Activated gamma-delta T cell (primary cell): ENCODE results near the gene RBM44.
"Not testable (repeated sequence)": the region's sequence is repeated elsewhere in the genome, so short reads cannot be mapped to it uniquely, and the experiment has no call there.

Experiments
- DNase-seq: peaks from one replicate; lab custom pipeline; 2025; lab: John Stamatoyannopoulos, UW

The RBM44 gene

GRCh38 chr2:237858294-237859081, 59.9 kb downstream of the RBM44 start:
- no peak for DNase-seq

DNA sequence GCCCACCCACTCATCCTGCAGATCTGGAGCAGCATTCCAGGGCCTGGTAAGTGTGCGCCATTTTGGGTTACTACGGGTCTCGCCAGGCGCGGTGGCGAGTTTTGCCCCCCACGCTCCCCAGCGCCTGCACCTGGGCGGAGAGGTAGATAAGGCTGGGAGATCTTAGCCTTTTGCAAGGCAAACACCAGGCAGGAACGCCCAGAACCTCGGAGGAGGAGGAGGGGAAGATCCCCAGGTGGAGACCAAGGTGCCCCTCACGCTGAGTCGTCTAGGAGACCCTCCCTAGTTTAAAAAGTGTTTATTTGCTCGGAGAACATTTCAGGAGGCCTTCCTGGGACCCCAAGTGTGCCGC, 60.5 kb downstream of the RBM44 start:
- no peak for DNase-seq

DNA sequence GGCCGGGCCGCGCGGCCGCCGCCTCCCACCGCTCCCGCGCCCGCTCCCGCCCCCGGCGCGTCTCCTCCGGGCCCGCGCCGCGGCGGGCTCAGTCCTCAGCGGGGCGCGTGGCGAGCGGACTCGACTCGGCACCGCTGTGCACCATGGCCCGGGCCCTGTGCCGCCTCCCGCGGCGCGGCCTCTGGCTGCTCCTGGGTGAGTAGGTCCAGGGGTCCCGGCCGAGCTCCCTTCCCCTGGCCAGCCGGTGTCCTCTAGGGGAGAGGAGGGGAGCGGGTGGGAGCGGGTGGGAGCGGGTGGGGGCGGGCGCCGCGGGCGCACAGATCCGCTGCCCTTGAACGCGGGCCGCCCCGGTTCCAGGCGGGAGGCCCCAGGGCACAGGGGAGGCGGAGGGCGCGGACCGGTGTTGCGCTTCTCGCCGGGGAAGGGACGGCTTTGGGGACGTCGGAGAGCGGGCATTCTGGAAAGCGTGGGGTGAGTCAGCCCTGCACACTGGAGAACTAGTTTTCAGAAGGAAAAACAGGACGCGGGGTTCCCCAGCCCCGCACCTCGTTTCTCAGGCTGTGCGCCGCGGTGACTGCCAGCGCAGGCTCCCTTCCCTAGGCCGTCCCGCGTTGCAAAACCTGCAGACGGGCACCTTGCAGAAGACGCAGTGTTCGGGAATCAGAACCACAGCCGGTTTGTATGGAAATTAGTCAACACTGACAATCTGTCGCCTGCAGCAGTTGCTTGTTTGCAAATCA, 61.1 kb downstream of the RBM44 start, which contains the start of gene RAMP1:
Gene RAMP1 (plus strand): TSS at position 91 of the 740 bp plus-strand sequence. CDS start 53 bp downstream, at position 144.
- no peak for DNase-seq

GRCh38 chr2:237860273-237860935, 61.8 kb downstream of the RBM44 start:
- no peak for DNase-seq

- no peak for DNase-seq
These were observed 63.4 kb downstream of the RBM44 start for GRCh38 chr2:237861875-237862527.

GRCh38 chr2:237862528-237862895, 63.9 kb downstream of the RBM44 start:
- no peak for DNase-seq

GRCh38 chr2:237863102-237863511, 64.5 kb downstream of the RBM44 start:
- no peak for DNase-seq

- DNase-seq, result no peak
These were observed 65.3 kb downstream of the RBM44 start for GRCh38 chr2:237863689-237864443.

GRCh38 chr2:237864444-237864931, 65.9 kb downstream of the RBM44 start:
- no peak for DNase-seq

DNA sequence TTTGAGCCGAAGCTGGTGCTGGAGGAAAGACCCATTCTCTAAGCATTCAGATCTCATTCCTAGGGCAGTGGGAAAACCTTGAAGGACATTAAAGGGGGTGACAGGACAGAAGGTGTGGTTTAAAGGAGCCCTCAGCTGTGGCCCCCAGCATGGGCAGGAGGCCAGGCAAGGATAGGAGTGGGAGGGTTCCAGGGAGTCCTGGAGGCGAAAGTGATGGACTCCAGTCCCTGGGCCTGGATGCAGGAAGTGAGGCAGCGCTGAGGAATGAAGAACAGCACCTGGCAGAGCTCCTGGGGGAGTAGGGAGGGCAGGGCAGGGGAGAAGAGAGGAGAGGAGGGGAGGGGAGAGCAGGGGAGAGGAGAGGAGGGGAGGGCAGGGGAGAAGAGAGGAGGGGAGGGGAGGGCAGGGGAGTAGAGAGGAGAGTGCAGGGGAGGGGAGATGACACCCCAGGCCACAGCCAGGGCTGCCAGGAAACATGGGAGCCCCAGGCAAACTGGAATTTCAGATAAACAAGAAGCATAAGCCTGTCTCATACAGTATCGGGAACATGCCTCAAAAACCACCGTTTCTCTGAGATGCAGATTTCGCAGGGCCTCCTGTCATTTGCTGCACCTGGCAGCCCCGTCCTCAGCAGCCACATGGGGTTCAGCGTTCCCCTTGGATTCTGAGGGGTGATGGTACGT, 66.5 kb downstream of the RBM44 start:
- DNase-seq, result no peak

DNA sequence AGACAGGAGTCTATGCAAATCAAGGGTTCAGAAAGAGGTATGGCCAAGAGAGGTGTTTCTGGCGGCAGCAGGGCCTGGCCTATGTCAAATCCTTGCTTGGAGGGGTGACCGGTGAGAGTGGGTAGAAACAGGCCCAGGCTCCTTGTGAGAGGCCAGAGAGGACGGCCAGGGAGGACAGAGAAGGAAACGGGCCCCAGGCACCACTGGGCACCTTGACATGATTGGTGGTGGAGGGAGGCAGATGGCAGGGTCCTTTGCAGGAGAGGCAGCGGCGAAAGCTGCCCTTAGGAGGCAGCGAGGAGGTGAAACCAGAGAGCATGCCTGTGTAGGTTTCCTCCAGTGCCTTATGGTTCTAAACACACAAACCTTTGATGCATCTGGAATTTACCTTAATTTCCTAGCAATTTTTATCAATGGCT, 67.1 kb downstream of the RBM44 start:
- DNase-seq, result no peak

DNA sequence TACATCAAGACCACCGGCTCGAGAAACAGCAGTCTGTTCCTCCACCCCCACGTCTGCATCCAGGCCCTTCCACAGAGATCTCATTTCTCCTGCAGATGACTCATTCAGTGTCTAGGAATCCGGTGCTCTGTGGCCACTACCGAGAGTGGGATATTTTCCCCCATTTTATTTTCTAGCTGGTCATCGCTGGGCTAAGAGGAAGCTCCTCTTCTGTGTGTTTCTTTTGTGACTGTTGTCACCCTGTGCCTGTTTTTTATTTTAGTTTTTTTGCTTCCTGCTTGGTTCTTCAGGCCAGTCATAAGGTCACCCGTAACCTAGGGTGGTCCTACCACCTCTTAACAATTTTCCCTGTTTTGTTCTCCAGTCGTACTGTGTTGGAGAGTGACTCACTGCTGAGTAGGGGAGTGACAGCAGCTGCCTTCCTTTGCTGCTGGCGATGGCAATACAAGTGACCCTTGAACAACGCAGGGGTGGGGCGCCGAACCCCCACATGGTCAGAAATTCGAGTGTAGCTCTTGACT, 67.6 kb downstream of the RBM44 start:
- no peak for DNase-seq

DNA sequence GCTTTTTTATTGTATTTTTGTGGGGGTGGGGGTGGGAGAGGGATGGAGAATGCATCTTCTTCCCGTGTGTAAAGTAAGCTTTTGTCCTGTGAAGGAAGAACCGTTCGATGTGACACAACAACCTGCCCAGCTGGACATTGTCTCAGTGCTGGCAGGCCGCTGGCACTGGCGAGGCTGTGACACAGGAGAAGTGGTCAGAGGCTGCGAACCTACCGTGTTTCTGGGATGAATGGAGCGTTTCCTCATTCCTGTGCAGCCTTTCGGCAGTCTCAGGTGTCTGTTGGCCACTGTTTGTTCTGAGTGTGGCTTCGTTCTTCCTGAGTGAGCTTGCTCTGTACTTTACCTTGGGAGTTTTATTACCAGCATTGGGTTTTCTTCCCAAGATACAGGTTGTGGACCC, 68.9 kb downstream of the RBM44 start:
- DNase-seq, result no peak

DNA sequence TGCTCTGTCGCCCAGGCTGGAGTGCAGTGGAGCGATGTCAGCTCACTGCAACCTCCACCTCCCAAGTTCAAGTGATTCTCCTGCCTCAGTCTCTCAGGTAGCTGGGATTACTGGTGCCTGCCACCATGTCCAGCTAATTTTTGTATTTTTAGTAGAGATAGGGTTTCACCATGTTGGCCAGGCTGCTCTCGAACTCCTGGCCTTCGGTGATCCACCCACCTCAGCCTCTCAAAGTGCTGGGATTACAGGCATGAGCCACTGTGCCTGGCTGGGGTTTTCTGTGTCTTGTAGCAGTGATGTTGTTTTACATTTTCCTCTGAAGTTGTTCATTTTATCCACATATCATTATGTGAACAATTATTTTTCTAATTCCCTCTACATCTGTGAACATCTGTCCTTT, 69.5 kb downstream of the RBM44 start:
- not testable (repeated sequence) for DNase-seq

- no peak for DNase-seq
These were observed 70.2 kb downstream of the RBM44 start for GRCh38 chr2:237868631-237869342.

DNA sequence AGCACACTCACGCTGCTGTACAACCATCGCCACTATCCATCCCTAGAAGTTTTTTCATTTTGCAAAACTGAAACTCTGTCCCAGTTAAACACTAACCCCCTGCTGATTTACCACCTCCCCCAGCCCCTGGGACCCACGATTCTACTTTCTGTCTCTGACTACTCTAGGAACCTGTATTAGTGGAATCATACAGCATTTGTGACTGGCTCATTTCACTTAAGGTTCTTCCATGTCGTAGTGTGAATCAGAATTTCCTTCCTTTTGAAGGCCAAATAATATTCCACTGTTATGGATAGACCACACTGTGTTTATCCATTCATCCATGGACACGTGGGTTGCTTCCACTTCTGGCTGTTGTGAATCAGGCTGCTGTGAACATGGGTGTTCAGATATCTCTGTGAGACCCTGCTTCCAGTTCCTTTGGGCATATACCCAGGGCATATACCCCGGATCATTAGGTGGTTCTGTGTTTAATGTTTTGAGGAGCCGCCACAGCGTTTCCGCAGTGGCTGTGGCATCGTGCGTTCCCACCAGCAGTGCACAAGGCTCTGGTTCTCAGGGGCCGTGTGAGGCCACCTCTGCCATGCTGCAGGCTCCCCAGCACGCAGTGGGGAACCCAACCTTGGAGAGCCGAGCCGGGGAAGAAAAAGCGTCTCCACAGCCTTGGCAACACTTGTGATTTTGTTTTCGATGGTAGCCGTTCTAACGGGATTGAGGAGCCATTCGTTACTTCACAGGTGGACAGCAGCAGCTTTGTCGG, 70.9 kb downstream of the RBM44 start:
- no peak for DNase-seq

DNA sequence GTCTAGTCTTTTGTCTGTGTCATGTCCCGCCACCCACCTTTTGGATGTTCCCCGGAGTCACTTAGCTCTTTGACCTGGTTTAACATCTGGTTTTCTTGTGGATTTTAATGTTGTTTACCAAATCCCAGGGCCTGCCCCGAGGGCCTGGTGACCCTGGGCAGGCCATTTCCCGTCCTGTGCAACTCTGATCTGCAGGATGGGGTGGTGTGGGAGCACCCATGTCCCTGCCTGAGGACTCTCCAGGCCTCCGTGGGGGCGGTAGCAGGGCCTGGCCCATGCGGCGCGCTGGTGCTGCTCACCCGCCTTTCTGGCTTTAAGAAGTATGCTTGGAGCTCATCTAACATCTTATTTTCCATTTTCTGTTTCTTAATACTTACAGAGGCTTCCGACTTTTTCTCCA, 71.5 kb downstream of the RBM44 start:
- no peak for DNase-seq

GRCh38 chr2:237870754-237871651, 72.4 kb downstream of the RBM44 start:
- DNase-seq, result no peak
